Astrocyte of the cerebellum (primary cell): ENCODE results near the gene TTC28.

Experiments
- DNase-seq: peaks from one replicate; pipeline ENCODE4 v3.0.0-alpha.2; 2011; ENCODE audit warnings: low read depth
- H3K4me3 ChIP-seq: 2 replicates; pipeline ENCODE4 v1.5.1; 2011; ENCODE audit warnings: mild to moderate bottlenecking, low read depth, low read length, moderate library complexity
- CTCF ChIP-seq: IDR thresholded peaks from 2 replicates; pipeline ENCODE4 v1.5.1; 2012; ENCODE audit warnings: low read length, low read depth, moderate library complexity, mild to moderate bottlenecking; ENCODE audit errors: missing control alignments
- in situ Hi-C: cut with HindIII; loops from 2 replicates; pipeline ENCODE4 v1.10.0; 2017; ENCODE audit warnings: low sequenced_read_pairs

Gene TTC28

DNA sequence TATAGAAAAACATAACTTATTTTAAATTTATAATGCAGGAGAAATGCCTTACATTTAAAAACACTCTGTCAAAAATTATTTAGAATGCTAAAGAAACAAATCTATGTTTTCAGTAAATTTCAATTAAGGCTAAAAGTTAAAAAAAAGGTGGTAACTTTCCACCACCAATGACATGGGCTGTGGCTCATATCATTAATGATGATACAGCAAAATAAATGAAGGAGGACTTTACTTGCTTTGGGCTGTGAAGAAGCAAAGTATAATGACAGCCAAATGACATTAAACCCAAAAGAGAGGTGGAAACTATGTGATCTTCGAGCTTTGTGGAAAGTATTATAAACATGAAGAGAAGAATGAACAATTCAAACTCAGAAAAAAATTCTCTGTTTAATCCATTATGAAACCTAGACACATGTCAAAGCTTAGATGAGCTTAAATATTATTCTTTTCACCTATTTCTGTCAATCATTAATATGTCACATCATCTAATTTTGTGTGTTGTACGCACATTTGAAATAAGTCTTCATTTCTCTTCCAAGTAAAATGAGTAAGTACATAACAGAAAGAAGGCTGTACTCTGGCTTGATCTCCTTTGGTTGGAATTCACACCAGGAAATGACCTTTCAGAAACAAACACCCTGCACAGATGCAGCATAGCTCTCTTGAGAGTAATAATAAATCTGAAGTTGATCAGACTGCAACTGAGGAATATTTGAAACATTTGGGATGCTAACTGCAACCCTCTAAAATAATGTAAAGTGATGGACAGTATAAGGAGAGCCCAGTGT is 265.8 kb downstream of the TTC28 start:
- in situ Hi-C loops: no loop called here
- no peak for TF ChIP-seq CTCF
- no peak overlapping the region for H3K4me3 ChIP-seq
- DNase-seq: no peak

DNA sequence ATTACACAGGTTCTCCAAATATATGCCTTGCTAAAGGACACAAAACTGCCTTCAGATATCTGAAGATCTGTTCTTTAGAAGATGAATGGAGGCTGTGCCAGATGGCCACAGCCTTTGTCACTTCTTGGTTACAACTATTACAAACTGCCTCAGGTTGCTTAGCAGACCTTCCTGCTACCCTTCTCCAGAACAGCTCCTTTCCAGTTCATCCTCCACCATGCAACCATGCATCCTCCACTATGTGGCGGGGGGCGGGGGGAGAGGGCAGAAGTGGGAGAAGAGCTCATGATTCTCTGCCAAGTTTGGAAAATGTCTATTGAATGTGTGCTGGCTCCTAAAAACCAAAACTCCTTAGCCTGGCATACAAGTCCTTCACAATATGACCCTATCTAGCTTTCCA is 267.5 kb downstream of the TTC28 start:
- H3K4me3 ChIP-seq: no peak overlapping the region
- no peak for TF ChIP-seq CTCF
- in situ Hi-C loops: no loop called here
- no peak for DNase-seq

DNA sequence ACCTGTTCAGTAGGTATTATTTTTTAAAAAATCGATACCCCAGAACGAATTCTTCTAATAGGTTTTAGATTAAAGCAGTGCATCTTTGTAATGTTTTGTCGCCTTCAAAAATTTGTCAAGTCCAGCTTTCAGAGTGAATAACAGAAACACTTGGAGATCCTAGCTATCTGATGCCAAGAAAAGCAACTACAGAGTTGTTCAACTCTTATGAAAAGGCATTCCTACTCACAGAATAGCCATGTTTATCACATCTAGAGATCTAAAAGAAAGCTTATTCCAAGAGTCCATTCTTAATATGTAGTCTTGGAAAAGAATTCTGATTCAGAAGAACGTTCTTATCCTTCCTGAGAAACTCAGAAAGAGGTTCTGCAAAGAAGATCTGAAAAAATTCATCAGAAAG is 268.5 kb downstream of the TTC28 start:
- no peak for DNase-seq
- in situ Hi-C loops: no loop called here
- no peak overlapping the region for H3K4me3 ChIP-seq
- no peak for TF ChIP-seq CTCF

GRCh38 chr22:28410050-28410816 is 269.4 kb downstream of the TTC28 start:
- H3K4me3 ChIP-seq: no peak overlapping the region
- TF ChIP-seq CTCF: no peak
- in situ Hi-C loops: no loop called here
- peak; percentile 38 for DNase-seq

GRCh38 chr22:28408709-28409108 is 270.9 kb downstream of the TTC28 start:
- no peak for TF ChIP-seq CTCF
- no peak overlapping the region for H3K4me3 ChIP-seq
- in situ Hi-C loops: no loop called here
- DNase-seq: no peak

GRCh38 chr22:28407645-28408044 is 272.0 kb downstream of the TTC28 start:
- no peak overlapping the region for H3K4me3 ChIP-seq
- in situ Hi-C loops: no loop called here
- no peak for TF ChIP-seq CTCF
- no peak for DNase-seq
